Sigmoid colon (tissue), 7 donors: ENCODE measurements around the gene MICAL2. TPM values are rescaled to one million over a fixed set of nuclear protein-coding genes. Genes with fewer than 3 reads are reported as not detected.
A peak's percentile ranks its signal among the peaks of the same experiment; 100 is the strongest.

Experiments
- DNase-seq: peaks from one replicate; pipeline ENCODE4 v3.0.0-alpha.2; 2019
- H3K27ac ChIP-seq, 4 donors: fragments of 200-600 bp; sonication (generic); one replicate each; pipeline ENCODE4 v1.5.1; 2016 to 2019; ENCODE audit warnings: mild to moderate bottlenecking in 1 of 4
- H3K27me3 ChIP-seq, 3 donors: fragments of 200-600 bp; sonication (generic); one replicate each; pipeline ENCODE4 v1.5.1; 2019; ENCODE audit warnings: mild to moderate bottlenecking in 1 of 3
- H3K36me3 ChIP-seq, 4 donors: fragments of 200-600 bp; sonication (generic); one replicate each; pipeline ENCODE4 v1.5.1; 2016 to 2019
- H3K4me1 ChIP-seq, 4 donors: fragments of 200-600 bp; sonication (generic); one replicate each; pipeline ENCODE4 v1.5.1; 2017 to 2019
- H3K4me3 ChIP-seq, 4 donors: fragments of 200-600 bp; sonication (generic); one replicate each; pipeline ENCODE4 v1.5.1; 2017 to 2019; ENCODE audit warnings: mild to moderate bottlenecking in 2 of 4, moderate library complexity in 1 of 4
- H3K9me3 ChIP-seq, 4 donors: fragments of 200-600 bp in 3 of 4; sonication (generic) in 3 of 4; one replicate each; pipeline versions ENCODE4 v1.5.1 to v1.6.1; 2013 to 2019
- CTCF ChIP-seq, 4 experiments: fragments of 450-650 bp in 3 of 4; fragments of 200-600 bp in 1 of 4; IDR thresholded peaks; one replicate each; pipeline ENCODE4 v1.5.1; 2016 to 2019; ENCODE audit warnings: antibody characterized with exemption in 4 of 4, mild to moderate bottlenecking in 3 of 4, moderate library complexity in 2 of 4
- EP300 ChIP-seq, 4 donors: sonication (generic); formaldehyde crosslinking; IDR thresholded peaks; one replicate each; pipeline ENCODE4 v1.6.1; 2017; ENCODE audit warnings: antibody characterized with exemption in 4 of 4
- POLR2A ChIP-seq, 2 donors: fragments of 450-650 bp; IDR thresholded peaks; one replicate each; pipeline ENCODE4 v1.6.1; 2016; ENCODE audit warnings: antibody characterized with exemption in 2 of 2, mild to moderate bottlenecking in 2 of 2, moderate library complexity in 2 of 2
- POLR2AphosphoS5 ChIP-seq, 4 donors: sonication (generic); formaldehyde crosslinking; IDR thresholded peaks; one replicate each; pipeline ENCODE4 v1.6.1; 2017; ENCODE audit warnings: antibody characterized with exemption in 4 of 4
- WGBS, 2 donors: extraction: QIAGEN DNeasy Blood & Tissue Kit; methylation state at CpG; one replicate each; pipeline ENCODE4 v1.1.7; 2013; 5-methylcytosine and 5-hydroxymethylcytosine counted together
- intact Hi-C: fragments of 100-400 bp; cut with DNase I; formaldehyde crosslinking; loops from one replicate; pipeline ENCODE4 v1.15.1; 2023
- polyA plus RNA-seq, 3 donors: library from polyadenylated mRNA; stranded (reverse); fragments of 200-250 nt; gene quantifications; one replicate each; pipeline ENCODE4 v1.2.3, GENCODE V29; 2013
- total RNA-seq, 4 donors: library from RNA; depleted of rRNA; stranded (reverse); fragments of >200 nt; gene quantifications; one replicate each; pipeline ENCODE4 v1.1.0, GENCODE V29; 2016
- donor health status: healthy with polysubstance abuse.
- donor health status: Bipolar disorder and iron deficiency.
- donor health status: healthy.

The MICAL2 gene
- total and polyA plus RNA-seq, 7 donors = 36.6 to 145 (median 115) TPM

GRCh38 chr11:12094872-12095800 lies 15.3 kb upstream of the MICAL2 start:
- intact Hi-C loops = no loop called here
- Histone ChIP-seq H3K4me3 (no peak overlapping the region), H3K27ac (peak overlapping the region in 1 of 4 donors; percentile 19), H3K27me3 (no peaks in the 10 kb centered on the region), H3K36me3 (no peaks in the 10 kb centered on the region), H3K9me3 (no peaks in the 10 kb centered on the region), H3K4me1 (peaks cover 0 to 7% (median 0%) of the 10 kb centered on the region in 4 donors)
- no peak for DNase-seq
- no peak for TF ChIP-seq POLR2AphosphoS5 (IDR thresholded peaks at IDR 0.05)
- peak in 1 of 2 donors; percentile 47 for TF ChIP-seq POLR2A (IDR thresholded peaks at IDR 0.05)
- WGBS, 2 donors = 13 to 47% methylated on average over 11 of the region's 11 CpGs

DNA sequence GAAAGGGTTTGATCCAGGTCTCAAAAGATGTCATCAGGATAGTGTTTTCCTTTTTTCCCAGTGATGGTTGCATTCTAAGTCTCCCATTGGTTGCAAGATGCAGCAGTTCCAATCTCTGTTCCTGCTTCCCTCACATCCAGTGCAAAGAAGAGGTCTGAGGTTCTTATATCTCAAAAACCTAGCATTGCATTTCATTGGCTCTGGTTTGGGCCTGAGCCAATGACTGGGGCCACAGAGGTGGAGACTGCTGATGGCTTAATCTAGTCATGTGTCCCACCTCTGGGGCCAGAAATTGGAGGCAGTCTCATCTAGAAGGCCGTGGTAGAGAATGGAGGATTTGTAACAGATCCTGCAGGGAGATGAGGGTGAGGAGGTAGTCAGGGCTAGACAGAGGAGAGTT lies 13.2 kb upstream of the MICAL2 start:
- no peaks in the 10 kb centered on the region for H3K27me3 ChIP-seq
- peaks cover 0 to 7% (median 2%) of the 10 kb centered on the region in 4 donors for H3K4me1 ChIP-seq
- WGBS, 2 donors = 79 to 93% methylated on average over 1 of the region's 1 CpG
- intact Hi-C loops = no loop called here
- H3K4me3 ChIP-seq = no peak overlapping the region
- H3K27ac ChIP-seq = no peak overlapping the region
- TF ChIP-seq POLR2A (IDR thresholded peaks at IDR 0.05) = no peak
- DNase-seq = no peak
- no peaks in the 10 kb centered on the region for H3K9me3 ChIP-seq
- no peaks in the 10 kb centered on the region for H3K36me3 ChIP-seq

- peaks cover 0 to 4% (median 0%) of the 10 kb centered on the region in 3 donors for H3K27me3 ChIP-seq
- no peak overlapping the region for H3K27ac ChIP-seq
- H3K4me1 ChIP-seq = peaks cover 0 to 4% (median under 1%) of the 10 kb centered on the region in 4 donors
- intact Hi-C loops = no loop called here
- no peak for DNase-seq
- 83 to 94% methylated on average over 3 of the region's 3 CpGs for WGBS, 2 donors
- H3K9me3 ChIP-seq = no peaks in the 10 kb centered on the region
- H3K4me3 ChIP-seq = no peak overlapping the region
- no peak for TF ChIP-seq POLR2A (IDR thresholded peaks at IDR 0.05)
- TF ChIP-seq POLR2AphosphoS5 (IDR thresholded peaks at IDR 0.05) = no peak
- no peak for TF ChIP-seq CTCF (IDR thresholded peaks at IDR 0.05)
- TF ChIP-seq EP300 (IDR thresholded peaks at IDR 0.05) = no peak
- H3K36me3 ChIP-seq = no peaks in the 10 kb centered on the region
Observed at GRCh38 chr11:12098601-12099000, 11.8 kb upstream of the MICAL2 start.

DNA sequence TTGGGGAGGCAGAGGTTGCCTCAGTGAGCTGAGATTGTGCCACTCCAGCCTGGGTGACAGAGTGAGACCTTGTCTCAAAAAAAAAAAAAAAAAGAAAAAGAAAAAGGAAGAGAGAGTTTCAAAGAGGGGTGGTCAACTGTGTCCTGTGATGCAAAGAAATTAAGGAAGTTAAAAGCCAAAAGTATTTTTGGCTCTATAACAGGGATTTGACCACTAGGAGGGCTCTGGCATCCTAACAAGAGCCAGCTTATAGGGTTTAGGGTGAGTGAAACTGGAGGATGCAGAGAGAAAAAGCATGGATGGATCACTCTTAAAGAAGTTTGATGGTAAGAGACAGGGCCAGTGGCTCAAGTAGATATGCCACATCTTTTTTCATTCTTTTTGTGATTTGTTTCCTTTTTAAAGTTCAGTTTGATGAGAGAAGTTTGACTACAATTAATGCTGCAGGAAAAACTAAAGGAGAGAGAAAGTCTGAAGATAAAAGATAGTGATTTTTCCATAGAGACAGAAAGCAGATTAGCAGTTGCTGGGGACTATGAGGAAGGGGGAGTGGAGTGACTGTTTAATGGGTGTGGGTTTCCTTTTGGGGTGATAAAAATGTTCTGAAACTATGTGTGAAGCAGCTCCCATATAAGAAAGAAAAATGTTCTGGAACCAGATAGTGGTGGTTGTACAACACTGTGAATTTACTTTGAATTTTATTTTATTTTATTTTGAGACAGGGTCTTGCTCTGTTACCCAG lies 11.1 kb upstream of the MICAL2 start:
- TF ChIP-seq EP300 (IDR thresholded peaks at IDR 0.05) = no peak
- no peak for TF ChIP-seq POLR2A (IDR thresholded peaks at IDR 0.05)
- no peak for TF ChIP-seq POLR2AphosphoS5 (IDR thresholded peaks at IDR 0.05)
- TF ChIP-seq CTCF (IDR thresholded peaks at IDR 0.05) = no peak
- Histone ChIP-seq H3K27ac (no peak overlapping the region), H3K9me3 (no peaks in the 10 kb centered on the region), H3K27me3 (peaks cover 0 to 4% (median 0%) of the 10 kb centered on the region in 3 donors), H3K36me3 (no peaks in the 10 kb centered on the region), H3K4me1 (peaks cover 0 to 10% (median 5%) of the 10 kb centered on the region in 4 donors), H3K4me3 (no peak overlapping the region)
- intact Hi-C loops = no loop called here
- no peak for DNase-seq

DNA sequence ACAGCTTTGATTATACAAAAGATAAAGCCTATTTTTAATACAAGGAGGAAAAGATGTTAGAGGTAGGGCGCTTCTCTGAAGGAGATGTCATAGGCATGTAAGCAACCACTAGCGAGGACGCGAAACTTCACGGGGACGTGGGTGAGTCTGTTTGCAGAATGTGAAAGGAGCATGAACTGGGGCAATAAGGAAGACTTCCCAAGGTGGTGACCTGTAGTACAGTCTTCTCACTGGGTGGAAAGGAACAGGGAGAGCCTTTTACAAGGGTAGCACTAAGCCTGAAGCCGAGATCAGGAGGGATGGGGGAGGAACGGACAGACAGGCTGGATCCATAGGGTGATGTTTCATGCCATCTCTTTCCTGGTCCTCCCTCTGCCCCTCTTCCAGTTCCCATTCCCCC lies 10.0 kb upstream of the MICAL2 start:
- WGBS, 2 donors = 15 to 68% methylated on average over 8 of the region's 8 CpGs
- peaks cover 0 to 4% (median 0%) of the 10 kb centered on the region in 3 donors for H3K27me3 ChIP-seq
- intact Hi-C loops = no loop called here
- no peaks in the 10 kb centered on the region for H3K9me3 ChIP-seq
- no peaks in the 10 kb centered on the region for H3K36me3 ChIP-seq
- H3K4me3 ChIP-seq = no peak overlapping the region
- TF ChIP-seq CTCF (IDR thresholded peaks at IDR 0.05) (no peak), POLR2A (IDR thresholded peaks at IDR 0.05) (no peak)
- no peak for DNase-seq
- H3K27ac ChIP-seq = no peak overlapping the region
- peaks cover 0 to 10% (median 5%) of the 10 kb centered on the region in 4 donors for H3K4me1 ChIP-seq
